Omental fat pad (tissue), 4 donors: Measurements from ENCODE around the gene SND1. TPM values are rescaled to one million over a fixed set of nuclear protein-coding genes. Genes with fewer than 3 reads are reported as not detected.

Source experiments
- ATAC-seq: fragments of 150-250 bp; one replicate; pipeline ENCODE4 v1.9.1; 2016; ENCODE audit warnings: mild to moderate bottlenecking, moderate library complexity; ENCODE audit not compliant: low FRiP score
- DNase-seq: peaks from one replicate; pipeline ENCODE4 v3.0.0-alpha.2; 2019; ENCODE audit warnings: low spot score
- total RNA-seq, 4 donors: library from RNA; depleted of rRNA; stranded (reverse); fragments of >200 nt; gene quantifications; one replicate each; pipeline ENCODE4 v1.1.0, GENCODE V29; 2016
- TF ChIP-seq, protein P1 (sequence below), 3 donors: fragments of 450-650 bp; IDR thresholded peaks; one replicate each; pipeline ENCODE4 v1.5.1; 2016 to 2017; ENCODE audit warnings: antibody characterized with exemption in 3 of 3, mild to moderate bottlenecking in 3 of 3, moderate library complexity in 2 of 3

SND1 gene
- total RNA-seq, 4 donors from 2014 or later, result 90.8 to 140 (median 125) TPM

DNA sequence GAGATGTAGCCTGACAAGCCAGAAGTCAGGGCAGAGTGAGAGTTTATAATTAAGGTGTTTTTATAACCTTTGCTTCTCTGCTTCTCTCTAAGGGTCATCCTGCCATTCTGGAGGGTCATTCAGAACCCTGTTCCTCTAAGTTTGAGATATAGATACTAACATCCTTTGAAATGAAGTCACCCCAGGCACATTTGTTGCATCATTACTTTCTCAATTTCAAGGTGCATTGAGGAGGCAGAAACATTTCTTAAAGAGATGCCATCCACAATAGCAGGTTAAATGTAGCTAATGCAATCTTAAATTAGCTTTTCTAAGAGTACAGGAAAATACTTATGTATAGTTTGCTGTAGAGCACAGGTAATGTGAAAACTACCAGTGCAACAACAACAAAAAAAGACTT, 272.9 kb downstream of the SND1 start:
- DNase-seq, result no peak
- no peak for ATAC-seq
- TF ChIP-seq, protein P1, sequence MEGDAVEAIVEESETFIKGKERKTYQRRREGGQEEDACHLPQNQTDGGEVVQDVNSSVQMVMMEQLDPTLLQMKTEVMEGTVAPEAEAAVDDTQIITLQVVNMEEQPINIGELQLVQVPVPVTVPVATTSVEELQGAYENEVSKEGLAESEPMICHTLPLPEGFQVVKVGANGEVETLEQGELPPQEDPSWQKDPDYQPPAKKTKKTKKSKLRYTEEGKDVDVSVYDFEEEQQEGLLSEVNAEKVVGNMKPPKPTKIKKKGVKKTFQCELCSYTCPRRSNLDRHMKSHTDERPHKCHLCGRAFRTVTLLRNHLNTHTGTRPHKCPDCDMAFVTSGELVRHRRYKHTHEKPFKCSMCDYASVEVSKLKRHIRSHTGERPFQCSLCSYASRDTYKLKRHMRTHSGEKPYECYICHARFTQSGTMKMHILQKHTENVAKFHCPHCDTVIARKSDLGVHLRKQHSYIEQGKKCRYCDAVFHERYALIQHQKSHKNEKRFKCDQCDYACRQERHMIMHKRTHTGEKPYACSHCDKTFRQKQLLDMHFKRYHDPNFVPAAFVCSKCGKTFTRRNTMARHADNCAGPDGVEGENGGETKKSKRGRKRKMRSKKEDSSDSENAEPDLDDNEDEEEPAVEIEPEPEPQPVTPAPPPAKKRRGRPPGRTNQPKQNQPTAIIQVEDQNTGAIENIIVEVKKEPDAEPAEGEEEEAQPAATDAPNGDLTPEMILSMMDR (IDR thresholded peaks at IDR 0.05), result no peak

DNA sequence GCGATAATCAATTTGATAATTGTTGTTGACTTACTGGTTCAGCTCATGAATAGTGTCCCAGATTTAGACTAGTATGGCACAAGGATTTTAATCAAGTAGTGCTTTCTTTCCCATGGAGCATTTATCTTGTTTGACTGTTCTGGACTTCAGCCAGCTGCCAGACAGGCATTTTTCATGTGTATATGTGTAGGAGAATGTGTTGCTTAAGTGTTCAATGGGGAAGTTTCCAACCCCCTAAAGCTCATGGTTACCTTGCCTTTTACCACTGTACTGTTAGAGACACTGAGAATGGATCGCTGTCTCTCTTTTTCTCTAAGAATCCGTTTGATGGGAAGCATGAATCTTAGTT, 275.3 kb downstream of the SND1 start:
- TF ChIP-seq, protein P1 (IDR thresholded peaks at IDR 0.05), result no peak
- ATAC-seq (no peak), DNase-seq (no peak)

DNA sequence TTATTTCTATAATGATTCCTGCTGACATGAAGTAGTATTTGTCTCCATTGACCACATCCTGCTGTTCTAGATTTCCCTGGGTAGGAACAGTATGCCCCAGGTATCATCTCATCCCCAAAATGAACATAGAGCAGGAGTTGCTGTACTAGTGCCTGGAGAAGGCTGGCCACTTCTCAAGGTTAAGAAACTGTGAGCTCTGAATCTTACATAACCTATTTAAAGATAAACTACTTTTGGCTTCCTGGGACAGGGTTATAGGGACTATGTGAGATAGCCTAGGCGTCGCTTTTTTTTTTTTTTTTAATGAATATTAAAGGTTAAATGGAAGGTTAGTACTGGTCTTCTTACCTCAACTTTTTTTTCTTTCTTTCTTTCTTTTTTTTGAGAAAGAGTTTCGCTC, 276.2 kb downstream of the SND1 start:
- no peak for ATAC-seq
- TF ChIP-seq, protein P1 (IDR thresholded peaks at IDR 0.05), result no peak
- DNase-seq, result no peak

DNA sequence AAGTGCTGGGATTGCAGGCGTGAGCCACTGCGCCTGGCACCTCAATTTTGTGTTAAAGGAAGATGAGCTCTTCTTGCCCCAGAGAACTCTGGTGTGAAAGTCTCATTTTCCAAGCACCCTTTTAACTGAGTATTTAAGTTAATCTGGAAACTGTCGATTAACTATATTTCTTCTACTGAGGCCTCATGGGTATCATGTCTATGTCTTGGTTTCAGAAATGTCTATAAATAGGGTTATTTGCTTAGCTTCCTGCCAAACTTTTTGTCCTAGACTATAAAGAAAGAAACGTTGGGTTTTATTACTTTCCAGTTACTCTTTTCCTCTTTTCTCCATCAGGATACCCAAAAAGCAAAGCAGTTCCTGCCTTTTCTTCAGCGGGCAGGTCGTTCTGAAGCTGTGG, 276.9 kb downstream of the SND1 start:
- ATAC-seq, result no peak
- TF ChIP-seq, protein P1 (IDR thresholded peaks at IDR 0.05), result no peak
- no peak for DNase-seq

DNA sequence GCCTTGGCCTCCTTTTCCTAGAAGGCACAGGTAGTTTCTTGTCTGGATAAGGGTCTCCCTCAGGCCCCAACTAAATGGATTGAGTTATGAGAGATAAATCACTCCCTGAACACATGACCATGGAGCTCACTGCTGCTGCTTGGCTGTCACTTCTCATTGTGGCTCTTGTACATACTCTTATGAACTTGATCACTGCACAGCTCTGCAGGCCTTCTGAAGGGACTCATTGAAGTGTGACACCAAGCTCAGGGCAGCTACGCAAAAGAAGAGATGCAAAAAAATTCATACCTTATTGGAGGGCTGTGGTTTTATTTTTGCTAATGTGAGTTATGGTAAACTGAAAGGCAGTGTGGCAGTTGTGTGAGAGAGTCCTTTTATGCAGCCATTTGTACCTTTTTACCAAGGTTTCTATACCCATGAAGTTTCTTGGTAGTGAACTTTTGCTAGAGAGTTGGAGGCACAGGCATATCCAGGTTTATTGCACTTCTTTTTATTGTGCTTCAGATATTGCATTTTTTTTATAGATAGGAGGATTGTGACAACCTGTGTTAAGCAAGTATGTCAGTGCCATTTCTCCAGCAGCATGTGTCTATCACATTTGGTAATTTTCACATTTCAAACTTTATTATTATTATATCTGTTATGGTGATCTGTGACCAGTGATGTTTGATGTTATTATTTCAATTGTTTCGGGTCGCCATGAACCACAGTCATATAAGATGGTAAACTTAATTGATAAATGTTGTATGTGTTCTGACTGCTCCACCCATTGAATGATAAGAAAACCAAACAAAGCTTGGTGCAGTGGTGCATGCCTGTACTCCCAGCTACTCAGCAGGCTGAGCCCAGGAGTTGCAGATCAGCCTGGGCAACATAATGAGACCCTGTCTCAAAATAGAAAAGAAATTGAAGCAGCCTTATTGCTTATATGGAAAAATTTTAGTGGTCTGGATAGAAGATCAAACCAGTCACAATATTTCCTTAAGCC, 278.6 kb downstream of the SND1 start:
- ATAC-seq (no peak), DNase-seq (no peak)
- TF ChIP-seq, protein P1 (IDR thresholded peaks at IDR 0.05), result no peak

DNA sequence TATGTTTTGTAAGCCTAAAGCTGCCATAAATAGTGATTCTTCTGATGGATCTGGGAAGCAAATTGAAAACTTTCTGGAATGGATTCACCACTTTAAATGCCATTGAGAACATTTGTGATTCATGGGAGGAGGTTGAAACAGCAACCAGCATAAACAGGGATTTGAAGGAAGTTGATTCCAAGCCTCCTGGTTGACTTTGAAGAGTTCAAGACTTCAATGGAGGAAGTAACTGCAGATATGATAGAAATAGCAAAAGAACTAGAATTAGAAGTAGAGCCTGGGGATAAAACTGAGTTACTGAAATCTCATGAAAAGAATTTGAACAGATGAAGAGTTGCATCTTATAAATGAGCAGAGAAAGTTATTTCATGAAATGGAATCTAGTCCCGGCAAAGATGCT, 280.1 kb downstream of the SND1 start:
- ATAC-seq, result no peak
- DNase-seq, result no peak
- TF ChIP-seq, protein P1 (IDR thresholded peaks at IDR 0.05), result no peak

DNA sequence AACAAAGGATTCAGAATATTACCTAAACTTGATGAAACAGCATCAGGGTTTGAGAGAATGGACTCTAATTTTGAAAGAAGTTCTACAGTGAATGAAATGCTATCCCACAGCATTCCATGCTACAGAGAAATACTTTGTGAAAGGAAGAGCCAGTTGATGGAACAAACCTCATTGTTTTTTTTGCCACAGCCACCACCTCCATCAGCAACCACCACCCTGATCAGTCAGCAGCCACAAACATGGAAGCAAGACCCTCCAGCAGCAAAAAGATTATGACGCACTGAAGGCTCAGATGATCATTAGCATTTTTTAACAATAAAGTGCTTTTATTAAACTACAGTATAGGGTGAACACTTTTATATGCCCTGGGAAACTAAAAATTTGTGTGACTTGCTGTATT, 280.5 kb downstream of the SND1 start:
- ATAC-seq (no peak), DNase-seq (no peak)
- TF ChIP-seq, protein P1 (IDR thresholded peaks at IDR 0.05), result no peak
